Left ventricle myocardium superior (tissue), 1 donor: ENCODE data around the gene RHOT1. TPM values are rescaled to one million over a fixed set of nuclear protein-coding genes. Genes with fewer than 3 reads are reported as not detected.
"Not testable (repeated sequence)": the region's sequence is repeated elsewhere in the genome, so short reads cannot be mapped to it uniquely, and the experiment has no call there.

Source experiments
- ATAC-seq: fragments of 200-7000 bp; cut with Tn5 transposase; one replicate; pipeline ENCODE4 v1.9.1; 2020; ENCODE audit warnings: mild to moderate bottlenecking, moderate library complexity
- DNase-seq: peaks from one replicate; pipeline ENCODE4 v3.0.0-alpha.2; 2020
- intact Hi-C: fragments of 100-400 bp; cut with micrococcal nuclease; formaldehyde crosslinking; loops from one replicate; pipeline ENCODE4 v1.11.0; 2022
- total RNA-seq: library from RNA; stranded (reverse); fragmentation: NEBNext Ultra II Directional; extraction: Animal tissue kit (Norgen Biotek cat#: 25700); gene quantifications from one replicate; pipeline ENCODE4 v1.2.1, GENCODE V29; 2021
- donor health status: DM: no; HTN: yes; CAD: no; lungs with severe emphysema.

The RHOT1 gene
- total RNA-seq, 1 donor from 2014 or later: 77.3 TPM

- ATAC-seq (no peak), DNase-seq (no peak)
- intact Hi-C loops: no loop called here
Measured at GRCh38 chr17:32208436-32208835, 66.1 kb downstream of the RHOT1 start.

- intact Hi-C loops: no loop called here
- DNase-seq (no peak), ATAC-seq (no peak)
Measured at GRCh38 chr17:32209608-32210007, 67.3 kb downstream of the RHOT1 start.

DNA sequence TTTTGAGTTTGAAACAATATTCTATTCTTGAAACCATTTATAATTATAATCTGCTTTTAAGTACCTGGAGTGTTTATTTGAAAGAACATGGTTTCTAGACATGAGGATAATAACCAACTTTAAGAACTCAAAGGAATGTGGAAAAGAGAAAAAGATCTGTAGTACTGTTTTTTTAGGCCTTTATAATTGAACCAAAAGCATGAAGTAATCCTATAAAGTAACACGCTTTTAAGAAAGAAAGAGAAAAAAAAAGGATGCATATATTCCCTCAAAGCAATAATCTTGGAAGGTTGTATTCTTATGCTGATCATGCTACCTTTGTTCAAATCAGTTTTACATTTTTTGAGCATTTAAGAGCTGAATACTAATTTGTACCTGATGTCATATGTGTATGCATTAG, 69.4 kb downstream of the RHOT1 start:
- intact Hi-C loops: no loop called here
- ATAC-seq (no peak), DNase-seq (no peak)

GRCh38 chr17:32215696-32216095, 73.4 kb downstream of the RHOT1 start:
- ATAC-seq (no peak), DNase-seq (no peak)
- intact Hi-C loops: no loop called here

GRCh38 chr17:32222621-32223020, 80.3 kb downstream of the RHOT1 start:
- DNase-seq: no peak
- ATAC-seq: no peak
- intact Hi-C loops: no loop called here

GRCh38 chr17:32223703-32224102, 81.4 kb downstream of the RHOT1 start:
- DNase-seq (no peak), ATAC-seq (no peak)
- intact Hi-C loops: no loop called here

- DNase-seq (no peak), ATAC-seq (no peak)
- intact Hi-C loops: no loop called here
Measured at GRCh38 chr17:32226886-32227285, 84.6 kb downstream of the RHOT1 start.

- intact Hi-C loops: no loop called here
- ATAC-seq: no peak
- DNase-seq: no peak
Measured at GRCh38 chr17:32227910-32228309, 85.6 kb downstream of the RHOT1 start.

DNA sequence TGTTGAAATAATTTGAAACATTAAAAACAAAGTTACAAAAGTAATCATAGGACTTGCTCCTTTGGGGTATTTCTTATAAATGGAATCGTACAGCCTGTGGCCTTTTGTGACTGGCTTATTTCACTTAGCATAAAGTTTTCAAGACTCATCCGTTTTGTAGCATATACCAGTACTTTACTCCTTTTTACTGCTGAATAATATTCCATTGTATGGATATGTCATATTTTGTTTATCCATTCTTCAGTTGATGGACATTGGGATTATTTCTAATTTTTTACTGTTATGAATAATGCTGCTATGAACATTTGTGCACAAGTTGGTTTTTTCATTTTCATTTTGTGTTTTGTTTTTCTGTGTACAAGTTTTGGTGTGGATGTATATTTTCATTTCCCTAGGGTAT, 93.3 kb downstream of the RHOT1 start:
- DNase-seq (no peak), ATAC-seq (no peak)
- intact Hi-C loops: no loop called here

DNA sequence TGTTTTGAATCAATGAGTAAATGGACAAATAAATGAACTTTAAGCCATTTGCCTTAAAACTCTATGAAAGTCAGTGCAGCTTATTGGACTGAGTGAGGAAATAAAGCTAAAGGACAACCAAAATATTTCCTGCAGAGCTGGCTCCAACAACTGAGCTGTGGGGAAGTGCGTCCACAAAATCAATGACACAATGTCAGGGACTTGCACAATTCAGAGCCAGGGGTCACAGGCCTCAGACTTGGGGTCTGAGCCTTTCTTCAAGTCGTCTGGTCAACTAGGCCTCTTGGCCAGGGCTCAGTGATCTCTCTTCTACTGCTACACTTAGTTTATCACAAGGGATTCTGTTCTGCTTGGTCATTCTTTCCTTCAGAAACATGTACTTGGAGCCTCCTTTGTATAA, 97.2 kb downstream of the RHOT1 start:
- ATAC-seq (no peak), DNase-seq (no peak)
- intact Hi-C loops: no loop called here

GRCh38 chr17:32240750-32241149, 98.4 kb downstream of the RHOT1 start:
- intact Hi-C loops: no loop called here
- DNase-seq: peak; percentile 78
- ATAC-seq: peak; percentile 99

DNA sequence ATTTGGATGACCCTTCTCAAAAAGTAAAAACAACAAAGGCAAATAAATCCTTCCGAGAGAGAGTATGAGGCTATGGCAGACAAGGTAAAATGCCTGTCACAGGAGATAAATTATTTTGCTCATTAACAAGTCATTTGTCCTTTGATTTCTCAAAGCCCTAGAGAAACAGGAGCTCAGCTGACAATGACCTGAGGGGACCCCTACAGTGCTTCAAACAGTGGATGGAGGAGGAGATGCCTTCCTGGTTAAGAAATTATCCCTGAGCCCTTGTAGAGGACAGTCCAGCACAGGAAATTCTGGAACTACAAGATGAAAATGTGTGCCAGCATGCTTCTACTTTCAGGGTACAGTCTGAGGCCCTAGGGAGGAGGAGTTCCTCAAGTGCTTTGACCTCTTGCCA, 99.3 kb downstream of the RHOT1 start:
- intact Hi-C loops: no loop called here
- DNase-seq (no peak), ATAC-seq (no peak)

- no peak for DNase-seq
- no peak for ATAC-seq
- intact Hi-C loops: no loop called here
Measured at GRCh38 chr17:32249475-32249874, 107.2 kb downstream of the RHOT1 start.

- ATAC-seq (peak; percentile 95), DNase-seq (peak; percentile 84)
- intact Hi-C loops: loop anchor here (5.0 kb wide), 1 partner anchor 64 kb away; no protein-coding TSS in a partner anchor
Measured at GRCh38 chr17:32253117-32253611, 110.9 kb downstream of the RHOT1 start.

DNA sequence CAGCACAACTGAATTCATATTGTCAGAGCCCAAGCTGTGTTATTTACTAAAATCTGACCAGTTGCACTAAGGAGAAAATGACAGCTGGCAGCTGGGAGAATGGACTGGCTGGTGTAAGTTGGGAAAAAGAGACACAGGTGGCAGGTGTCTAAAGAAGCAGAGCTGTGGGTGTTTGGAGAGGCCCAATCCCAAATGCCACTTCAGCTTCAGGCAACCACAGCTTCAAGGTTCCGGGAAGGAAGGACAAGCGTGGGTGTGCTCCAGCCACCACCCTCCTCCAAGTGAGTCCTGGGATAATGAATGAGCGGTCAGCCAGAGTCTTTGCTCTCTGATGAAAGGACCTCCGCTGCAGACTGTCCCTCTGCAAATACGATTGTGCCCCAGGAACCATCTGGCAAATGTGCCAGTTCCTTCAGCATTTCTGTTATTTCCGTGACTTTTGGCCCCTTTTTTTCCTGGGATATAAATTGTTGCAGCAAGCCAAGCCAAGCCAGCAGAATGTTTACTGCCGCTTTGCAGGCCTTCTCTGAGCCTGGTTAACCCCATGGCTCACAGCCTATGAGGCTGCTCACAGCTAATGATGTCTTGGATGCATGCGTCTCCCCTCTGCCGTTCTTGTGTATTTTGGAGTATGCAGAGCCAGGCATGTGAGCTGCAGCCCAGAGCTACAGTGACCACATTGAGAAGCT, 113.9 kb downstream of the RHOT1 start:
- ATAC-seq (no peak), DNase-seq (no peak)
- intact Hi-C loops: no loop called here

DNA sequence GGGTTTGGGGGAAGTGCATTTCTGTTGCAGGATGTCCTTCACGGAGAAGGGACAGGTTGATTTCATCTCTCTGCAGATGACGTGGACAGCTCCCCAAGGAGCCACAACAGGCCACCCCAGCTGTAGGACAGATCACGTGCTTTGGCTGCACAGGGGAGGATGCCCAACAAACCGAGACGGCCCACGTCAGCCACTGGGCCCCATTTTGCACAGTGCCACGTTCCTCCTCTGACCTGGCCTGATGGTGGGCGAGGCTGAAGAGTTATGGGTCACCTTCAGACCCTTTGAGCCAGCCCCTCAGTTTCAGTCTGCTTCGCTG, 114.4 kb downstream of the RHOT1 start:
- DNase-seq (no peak), ATAC-seq (no peak)
- intact Hi-C loops: no loop called here

DNA sequence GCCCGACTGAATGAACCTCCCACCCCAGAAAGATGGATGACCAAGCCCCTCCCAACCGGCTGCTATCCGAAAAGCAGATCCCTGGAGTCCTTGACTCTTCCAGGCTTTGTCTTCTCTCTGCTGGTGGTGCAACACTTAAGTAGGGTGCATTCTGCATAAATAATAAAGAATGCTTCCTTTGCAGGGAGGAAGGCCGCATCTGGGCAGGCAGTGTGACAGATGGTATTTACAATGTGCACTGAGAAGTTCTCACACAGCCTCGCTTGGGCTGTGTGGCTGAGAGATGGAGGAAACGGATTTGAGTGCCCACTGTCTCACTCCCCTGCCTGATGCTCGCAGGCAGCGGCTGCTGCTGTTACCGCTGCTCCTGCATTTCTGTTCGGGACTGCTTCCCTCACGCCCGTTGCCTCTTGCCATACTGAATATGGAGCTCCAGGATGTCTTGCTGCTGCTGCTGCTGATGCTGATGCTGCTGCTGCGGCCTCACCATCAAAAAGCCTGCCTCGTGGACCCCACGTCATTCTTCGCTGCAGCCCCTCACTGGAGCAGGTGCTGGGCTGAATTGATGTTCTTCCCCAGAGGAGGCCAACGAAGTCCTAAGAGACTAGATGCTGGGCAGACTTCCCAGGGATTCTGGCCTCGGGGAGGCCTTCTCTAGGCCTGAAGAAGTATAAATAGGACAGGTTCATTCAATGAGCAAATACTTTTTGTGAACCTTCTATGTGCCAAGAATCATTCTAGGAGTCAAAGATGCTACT, 116.3 kb downstream of the RHOT1 start:
- DNase-seq: no peak
- intact Hi-C loops: no loop called here
- ATAC-seq: no peak

DNA sequence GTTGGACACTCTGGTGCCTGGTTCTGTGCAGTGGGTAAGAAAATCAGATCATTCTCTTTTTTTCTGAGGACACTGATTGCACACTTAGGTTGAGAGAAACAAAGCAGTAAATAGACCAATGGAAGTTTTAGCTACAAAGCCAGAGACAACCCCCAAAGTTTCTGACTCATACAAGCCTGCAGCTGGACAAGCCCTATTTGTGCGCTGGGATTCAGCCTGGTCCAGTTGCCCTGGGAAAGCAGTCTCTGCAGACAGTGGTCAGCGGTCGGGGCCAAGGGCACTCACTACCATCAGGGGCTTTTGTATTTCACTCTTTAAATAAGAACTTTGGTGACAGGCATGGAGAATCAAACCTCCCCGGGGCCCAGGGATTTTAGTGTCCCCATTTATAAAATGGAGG, 117.3 kb downstream of the RHOT1 start:
- intact Hi-C loops: no loop called here
- ATAC-seq: no peak

GRCh38 chr17:32261417-32261736, 119.1 kb downstream of the RHOT1 start:
- DNase-seq (no peak), ATAC-seq (no peak)
- intact Hi-C loops: no loop called here

More for the DNA sequence above, 117.3 kb downstream of the RHOT1 start:
- no peak for DNase-seq

DNA sequence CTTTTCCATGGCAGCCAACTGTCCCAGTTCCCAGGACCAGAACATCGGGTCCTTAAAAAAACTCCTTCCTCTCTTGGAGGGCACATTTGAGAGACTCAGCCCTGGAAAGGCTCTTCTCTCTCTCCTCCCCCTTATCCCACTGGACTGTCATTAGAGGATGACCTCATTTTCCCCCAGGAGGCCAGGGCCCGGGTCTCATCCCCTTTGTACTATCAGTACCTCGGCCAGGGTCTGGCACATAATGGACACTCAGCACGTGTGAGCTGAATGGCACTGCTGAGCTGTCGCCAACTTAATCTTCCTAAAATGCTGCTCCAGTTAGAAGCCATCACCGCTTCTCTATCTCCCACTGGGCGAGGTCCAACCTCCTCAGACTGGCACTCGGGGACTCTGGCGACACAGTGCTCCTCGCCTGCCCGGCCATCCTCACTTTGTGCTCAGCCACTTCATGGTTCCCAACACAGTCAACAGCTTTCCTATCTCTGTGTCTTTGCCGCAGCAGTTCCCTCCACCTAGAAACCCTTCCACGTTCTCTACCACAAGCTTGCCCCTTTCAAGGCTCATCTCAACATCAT, 119.7 kb downstream of the RHOT1 start:
- DNase-seq (no peak), ATAC-seq (no peak)
- intact Hi-C loops: no loop called here

- intact Hi-C loops, DNase-seq, ATAC-seq: not testable (repeated sequence)
Measured at GRCh38 chr17:32263515-32263914, 121.2 kb downstream of the RHOT1 start.
